ENCODE measurements around the gene PDE4D. TPM values are rescaled to one million over a fixed set of nuclear protein-coding genes. Genes with fewer than 3 reads are reported as not detected.

The PDE4D gene
- total and polyA plus RNA-seq, 2 donors (not counting 1 experiment from before 2014, with no cell fraction given): 14.9 to 171 TPM

GRCh38 chr5:59783264-59783663, 110.3 kb downstream of the PDE4D start:
- Histone ChIP-seq H3K4me2 (replicated peaks; ENCODE audit: low read depth, low read length, poor library complexity, severe bottlenecking) (no peak overlapping the region), H3K27ac (ENCODE audit: low read length in 2 of 2) (no peak overlapping the region), H2AFZ (ENCODE audit: insufficient read depth, low read depth, low read length, poor library complexity, severe bottlenecking) (no peak overlapping the region), H3K9me3 (ENCODE audit: control extremely low read depth in 1 of 3, control insufficient read depth in 2 of 3, insufficient read depth in 1 of 3, low read length in 2 of 3) (no peaks in the 10 kb centered on the region), H3K4me1 (ENCODE audit: control insufficient read depth in 2 of 2, insufficient read depth in 2 of 2, low read length in 2 of 2) (no peaks in the 10 kb centered on the region), H3K27me3 (replicated peaks in 1 of 4; ENCODE audit: control extremely low read depth in 1 of 4, control insufficient read depth in 3 of 4, insufficient read depth in 4 of 4, low read length in 3 of 4) (no peaks in the 10 kb centered on the region), H3K9ac (ENCODE audit: low read length) (no peak overlapping the region), H3K4me3 (ENCODE audit: control extremely low read depth in 1 of 5, extremely low read depth in 1 of 5, insufficient read depth in 1 of 5, low read depth in 2 of 5, low read length in 4 of 5) (no peak overlapping the region), H3K79me2 (ENCODE audit: control insufficient read depth, insufficient read depth, low read length) (no peaks in the 10 kb centered on the region), H4K20me1 (ENCODE audit: control insufficient read depth, insufficient read depth, low read length, poor library complexity, severe bottlenecking) (no peaks in the 10 kb centered on the region), H3K36me3 (replicated peaks in 1 of 2; ENCODE audit: control extremely low read depth in 1 of 2, control insufficient read depth in 1 of 2, extremely low read depth in 1 of 2, insufficient read depth in 2 of 2, low read length in 1 of 2) (no peaks in the 10 kb centered on the region)
- ChIA-PET CTCF (no interaction called here), POLR2A (no interaction called here)
- intact Hi-C loops (cut with micrococcal nuclease): no loop called here
- Mint-ChIP-seq H3K27me3 (no peaks in the 10 kb centered on the region), H3K9me3 (ENCODE audit: insufficient read depth) (no peaks in the 10 kb centered on the region), H3K4me3 (no peak overlapping the region), H3K27ac (no peak overlapping the region), H3K4me1 (peaks cover 4% of the 10 kb centered on the region)
- no peak for TF ChIP-seq CTCF (IDR thresholded peaks at IDR 0.05)
- no peak for TF ChIP-seq EZH2 (IDR thresholded peaks at IDR 0.05; ENCODE audit: borderline replicate concordance, insufficient read depth, low read depth, low read length, poor library complexity, severe bottlenecking)
- DNase-seq: no peak
- no peak for ATAC-seq (ENCODE audit: low read depth)

- no peak overlapping the region for H3K4me2 ChIP-seq (replicated peaks; ENCODE audit: low read depth, low read length, poor library complexity, severe bottlenecking)
- no peaks in the 10 kb centered on the region for H3K9me3 ChIP-seq (ENCODE audit: control extremely low read depth in 1 of 3, control insufficient read depth in 2 of 3, insufficient read depth in 1 of 3, low read length in 2 of 3)
- WGBS (ENCODE audit: insufficient coverage): no CpG with 5 or more reads among the region's 1 CpG
- intact Hi-C loops (cut with micrococcal nuclease): no loop called here
- H3K36me3 ChIP-seq (replicated peaks in 1 of 2; ENCODE audit: control extremely low read depth in 1 of 2, control insufficient read depth in 1 of 2, extremely low read depth in 1 of 2, insufficient read depth in 2 of 2, low read length in 1 of 2): no peaks in the 10 kb centered on the region
- no peak overlapping the region for H3K27ac ChIP-seq (ENCODE audit: low read length in 2 of 2)
- CTCF ChIA-PET: no interaction called here
- POLR2A ChIA-PET: no interaction called here
- H3K4me1 ChIP-seq (ENCODE audit: control insufficient read depth in 2 of 2, insufficient read depth in 2 of 2, low read length in 2 of 2): no peaks in the 10 kb centered on the region
- H3K4me3 ChIP-seq (ENCODE audit: control extremely low read depth in 1 of 5, extremely low read depth in 1 of 5, insufficient read depth in 1 of 5, low read depth in 2 of 5, low read length in 4 of 5): no peak overlapping the region
- H3K9ac ChIP-seq (ENCODE audit: low read length): no peak overlapping the region
- no peak overlapping the region for H2AFZ ChIP-seq (ENCODE audit: insufficient read depth, low read depth, low read length, poor library complexity, severe bottlenecking)
- H4K20me1 ChIP-seq (ENCODE audit: control insufficient read depth, insufficient read depth, low read length, poor library complexity, severe bottlenecking): no peaks in the 10 kb centered on the region
- Mint-ChIP-seq H3K4me3 (no peak overlapping the region), H3K9me3 (ENCODE audit: insufficient read depth) (no peaks in the 10 kb centered on the region), H3K4me1 (peaks cover 1% of the 10 kb centered on the region), H3K27me3 (no peaks in the 10 kb centered on the region), H3K27ac (no peak overlapping the region)
- no peaks in the 10 kb centered on the region for H3K27me3 ChIP-seq (replicated peaks in 1 of 4; ENCODE audit: control extremely low read depth in 1 of 4, control insufficient read depth in 3 of 4, insufficient read depth in 4 of 4, low read length in 3 of 4)
- ATAC-seq (ENCODE audit: low read depth) (no peak), DNase-seq (no peak)
- no peak for TF ChIP-seq CTCF (IDR thresholded peaks at IDR 0.05)
- no peak for TF ChIP-seq EZH2 (IDR thresholded peaks at IDR 0.05; ENCODE audit: borderline replicate concordance, insufficient read depth, low read depth, low read length, poor library complexity, severe bottlenecking)
- H3K79me2 ChIP-seq (ENCODE audit: control insufficient read depth, insufficient read depth, low read length): no peaks in the 10 kb centered on the region
Measured at GRCh38 chr5:59782856-59783255, 110.7 kb downstream of the PDE4D start.
